Measurements from ENCODE around the gene SEMA5B.

The SEMA5B gene

GRCh38 chr3:123047062-123047319 lies 19.4 kb upstream of the SEMA5B start:
- Histone ChIP-seq H3K36me3 (ENCODE audit: insufficient read depth, insufficient read length, low read length) (no peaks in the 10 kb centered on the region), H3K4me1 (ENCODE audit: insufficient read depth, insufficient read length) (peaks cover 3% of the 10 kb centered on the region), H3K9me3 (ENCODE audit: insufficient read depth, low read length) (no peaks in the 10 kb centered on the region), H3K9ac (ENCODE audit: insufficient read length, low read depth) (no peak overlapping the region), H3K4me3 (ENCODE audit: insufficient read length, low read depth) (no peak overlapping the region), H3K27me3 (ENCODE audit: insufficient read depth, insufficient read length) (no peaks in the 10 kb centered on the region)
- no peak for DNase-seq (ENCODE audit: low read depth, low spot score)
- TF ChIP-seq ZNF274 (IDR thresholded peaks at IDR 0.05; ENCODE audit: low read depth, low read length) (no peak), SUZ12 (IDR thresholded peaks at IDR 0.05; ENCODE audit: extremely low read depth, insufficient read depth, insufficient read length) (no peak), YY1 (IDR thresholded peaks at IDR 0.05; ENCODE audit: insufficient read depth, insufficient read length) (no peak)

GRCh38 chr3:123046262-123047061 lies 18.9 kb upstream of the SEMA5B start:
- H3K9ac ChIP-seq (ENCODE audit: insufficient read length, low read depth): no peak overlapping the region
- no peaks in the 10 kb centered on the region for H3K27me3 ChIP-seq (ENCODE audit: insufficient read depth, insufficient read length)
- H3K4me1 ChIP-seq (ENCODE audit: insufficient read depth, insufficient read length): peaks cover 3% of the 10 kb centered on the region
- no peaks in the 10 kb centered on the region for H3K36me3 ChIP-seq (ENCODE audit: insufficient read depth, insufficient read length, low read length)
- H3K9me3 ChIP-seq (ENCODE audit: insufficient read depth, low read length): no peaks in the 10 kb centered on the region
- H3K4me3 ChIP-seq (ENCODE audit: insufficient read length, low read depth): no peak overlapping the region
- no peak for DNase-seq (ENCODE audit: low read depth, low spot score)
- TF ChIP-seq ZNF274 (IDR thresholded peaks at IDR 0.05; ENCODE audit: low read depth, low read length): no peak
- TF ChIP-seq SUZ12 (IDR thresholded peaks at IDR 0.05; ENCODE audit: extremely low read depth, insufficient read depth, insufficient read length): no peak
- TF ChIP-seq YY1 (IDR thresholded peaks at IDR 0.05; ENCODE audit: insufficient read depth, insufficient read length): no peak

GRCh38 chr3:123044981-123045763 lies 17.6 kb upstream of the SEMA5B start:
- Histone ChIP-seq H3K4me3 (ENCODE audit: insufficient read length, low read depth) (no peak overlapping the region), H3K27me3 (ENCODE audit: insufficient read depth, insufficient read length) (no peaks in the 10 kb centered on the region), H3K4me1 (ENCODE audit: insufficient read depth, insufficient read length) (no peaks in the 10 kb centered on the region), H3K9me3 (ENCODE audit: insufficient read depth, low read length) (no peaks in the 10 kb centered on the region), H3K9ac (ENCODE audit: insufficient read length, low read depth) (no peak overlapping the region), H3K36me3 (ENCODE audit: insufficient read depth, insufficient read length, low read length) (no peaks in the 10 kb centered on the region)
- DNase-seq (ENCODE audit: low read depth, low spot score): no peak
- TF ChIP-seq ZNF274 (IDR thresholded peaks at IDR 0.05; ENCODE audit: low read depth, low read length): no peak
- no peak for TF ChIP-seq YY1 (IDR thresholded peaks at IDR 0.05; ENCODE audit: insufficient read depth, insufficient read length)
- TF ChIP-seq SUZ12 (IDR thresholded peaks at IDR 0.05; ENCODE audit: extremely low read depth, insufficient read depth, insufficient read length): no peak

- DNase-seq (ENCODE audit: low read depth, low spot score): no peak
- TF ChIP-seq ZNF274 (IDR thresholded peaks at IDR 0.05; ENCODE audit: low read depth, low read length) (no peak), YY1 (IDR thresholded peaks at IDR 0.05; ENCODE audit: insufficient read depth, insufficient read length) (no peak), SUZ12 (IDR thresholded peaks at IDR 0.05; ENCODE audit: extremely low read depth, insufficient read depth, insufficient read length) (no peak)
Measured at GRCh38 chr3:123042413-123042812, 14.8 kb upstream of the SEMA5B start.

GRCh38 chr3:123039178-123039577 lies 11.6 kb upstream of the SEMA5B start:
- Histone ChIP-seq H3K4me1 (ENCODE audit: insufficient read depth, insufficient read length) (peaks cover 2% of the 10 kb centered on the region), H3K36me3 (ENCODE audit: insufficient read depth, insufficient read length, low read length) (no peaks in the 10 kb centered on the region), H3K9ac (ENCODE audit: insufficient read length, low read depth) (no peak overlapping the region), H3K27me3 (ENCODE audit: insufficient read depth, insufficient read length) (no peaks in the 10 kb centered on the region), H3K9me3 (ENCODE audit: insufficient read depth, low read length) (no peaks in the 10 kb centered on the region), H3K4me3 (ENCODE audit: insufficient read length, low read depth) (no peak overlapping the region)
- no peak for DNase-seq (ENCODE audit: low read depth, low spot score)
- no peak for TF ChIP-seq ZNF274 (IDR thresholded peaks at IDR 0.05; ENCODE audit: low read depth, low read length)
- no peak for TF ChIP-seq SUZ12 (IDR thresholded peaks at IDR 0.05; ENCODE audit: extremely low read depth, insufficient read depth, insufficient read length)
- TF ChIP-seq YY1 (IDR thresholded peaks at IDR 0.05; ENCODE audit: insufficient read depth, insufficient read length): no peak

More at GRCh38 chr3:123042413-123042812, 14.8 kb upstream of the SEMA5B start:
- no peaks in the 10 kb centered on the region for H3K36me3 ChIP-seq (ENCODE audit: insufficient read depth, insufficient read length, low read length)
- H3K9ac ChIP-seq (ENCODE audit: insufficient read length, low read depth): no peak overlapping the region
- no peaks in the 10 kb centered on the region for H3K27me3 ChIP-seq (ENCODE audit: insufficient read depth, insufficient read length)
- no peak overlapping the region for H3K4me3 ChIP-seq (ENCODE audit: insufficient read length, low read depth)
- H3K9me3 ChIP-seq (ENCODE audit: insufficient read depth, low read length): no peaks in the 10 kb centered on the region
- peaks cover 2% of the 10 kb centered on the region for H3K4me1 ChIP-seq (ENCODE audit: insufficient read depth, insufficient read length)

GRCh38 chr3:123038751-123039150 lies 11.2 kb upstream of the SEMA5B start:
- H3K9me3 ChIP-seq (ENCODE audit: insufficient read depth, low read length): no peaks in the 10 kb centered on the region
- no peak overlapping the region for H3K4me3 ChIP-seq (ENCODE audit: insufficient read length, low read depth)
- peaks cover 2% of the 10 kb centered on the region for H3K4me1 ChIP-seq (ENCODE audit: insufficient read depth, insufficient read length)
- no peaks in the 10 kb centered on the region for H3K36me3 ChIP-seq (ENCODE audit: insufficient read depth, insufficient read length, low read length)
- no peak for DNase-seq (ENCODE audit: low read depth, low spot score)
- H3K27me3 ChIP-seq (ENCODE audit: insufficient read depth, insufficient read length): no peaks in the 10 kb centered on the region
- no peak for TF ChIP-seq SUZ12 (IDR thresholded peaks at IDR 0.05; ENCODE audit: extremely low read depth, insufficient read depth, insufficient read length)
- TF ChIP-seq ZNF274 (IDR thresholded peaks at IDR 0.05; ENCODE audit: low read depth, low read length): no peak
- no peak for TF ChIP-seq YY1 (IDR thresholded peaks at IDR 0.05; ENCODE audit: insufficient read depth, insufficient read length)
- H3K9ac ChIP-seq (ENCODE audit: insufficient read length, low read depth): no peak overlapping the region

GRCh38 chr3:123037015-123037375 lies 9.4 kb upstream of the SEMA5B start:
- Histone ChIP-seq H3K4me1 (ENCODE audit: insufficient read depth, insufficient read length) (peaks cover 2% of the 10 kb centered on the region), H3K27me3 (ENCODE audit: insufficient read depth, insufficient read length) (peaks cover 6% of the 10 kb centered on the region), H3K36me3 (ENCODE audit: insufficient read depth, insufficient read length, low read length) (no peaks in the 10 kb centered on the region), H3K4me3 (ENCODE audit: insufficient read length, low read depth) (no peak overlapping the region), H3K9ac (ENCODE audit: insufficient read length, low read depth) (no peak overlapping the region), H3K9me3 (ENCODE audit: insufficient read depth, low read length) (no peaks in the 10 kb centered on the region)
- TF ChIP-seq SUZ12 (IDR thresholded peaks at IDR 0.05; ENCODE audit: extremely low read depth, insufficient read depth, insufficient read length) (no peak), YY1 (IDR thresholded peaks at IDR 0.05; ENCODE audit: insufficient read depth, insufficient read length) (no peak), ZNF274 (IDR thresholded peaks at IDR 0.05; ENCODE audit: low read depth, low read length) (no peak)
- DNase-seq (ENCODE audit: low read depth, low spot score): no peak

Measured in NT2/D1 (cell line).